GM12873 (cell line): Measurements from ENCODE around the gene DNAJB8.

ENCODE experiments used
- CTCF ChIP-seq: IDR thresholded peaks from 2 replicates; pipeline ENCODE4 v1.5.1; 2012; ENCODE audit warnings: low read depth, mild to moderate bottlenecking, moderate library complexity, low read length, control low read depth; ENCODE audit not compliant: insufficient read depth; ENCODE audit errors: missing control alignments

DNAJB8 gene

DNA sequence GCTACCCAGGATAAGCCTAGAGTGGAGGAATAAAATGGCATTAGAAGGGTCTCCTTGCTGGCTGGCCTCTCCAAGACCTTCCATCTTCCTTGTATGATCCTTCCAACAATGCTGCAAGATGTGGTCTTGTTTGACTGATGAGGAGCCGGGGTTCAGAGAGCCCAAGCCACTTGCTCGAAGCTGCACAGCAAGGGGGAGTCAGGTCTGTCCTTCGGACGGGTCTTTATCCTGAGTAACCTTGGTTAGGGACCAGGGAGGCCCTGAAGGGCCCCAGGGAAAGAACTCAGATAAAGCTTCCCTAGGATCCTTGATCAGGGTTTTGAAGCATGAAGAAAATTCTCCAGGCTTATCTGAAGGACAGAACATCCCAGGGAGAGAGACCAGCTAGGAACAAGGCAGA, 7.0 kb upstream of the DNAJB8 start:
- no peak for TF ChIP-seq CTCF

- TF ChIP-seq CTCF = no peak
Observed at GRCh38 chr3:128473180-128473519, 6.5 kb upstream of the DNAJB8 start.

DNA sequence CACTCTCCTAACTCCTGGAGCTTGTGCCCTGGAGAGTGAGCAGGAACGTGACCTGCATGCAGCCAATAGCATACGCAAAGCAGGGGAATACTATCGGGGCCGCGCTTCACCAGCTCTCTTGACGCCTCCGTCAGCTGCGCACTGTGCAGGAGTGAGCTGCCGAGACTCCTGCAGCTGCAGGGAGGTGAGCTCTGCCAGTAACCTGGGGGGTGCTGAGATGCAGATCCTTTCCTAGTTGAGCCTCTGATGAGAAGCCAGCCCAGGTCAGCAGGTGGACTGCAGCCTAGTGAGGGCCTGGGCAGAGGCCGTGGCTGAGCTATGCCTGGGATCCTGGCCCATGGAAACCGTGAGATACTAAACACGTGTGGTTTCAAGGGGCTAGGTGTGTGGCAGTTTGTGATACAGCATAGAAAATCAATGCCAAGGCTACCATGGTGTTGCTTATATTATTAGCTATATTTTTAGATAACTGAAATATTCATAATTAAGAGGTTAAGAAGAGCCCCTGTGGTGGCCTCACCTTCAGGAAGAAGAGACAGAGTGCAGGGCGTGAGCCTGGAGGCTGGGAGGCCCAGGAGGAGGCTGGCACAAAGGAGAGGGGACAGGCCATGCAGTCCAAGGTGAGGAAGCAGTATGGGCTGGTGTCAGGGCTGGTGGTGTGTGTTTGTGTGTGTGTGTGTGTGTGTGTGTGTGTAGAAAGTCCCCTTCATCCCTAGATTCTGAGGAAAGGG, 5.9 kb upstream of the DNAJB8 start:
- no peak for TF ChIP-seq CTCF

DNA sequence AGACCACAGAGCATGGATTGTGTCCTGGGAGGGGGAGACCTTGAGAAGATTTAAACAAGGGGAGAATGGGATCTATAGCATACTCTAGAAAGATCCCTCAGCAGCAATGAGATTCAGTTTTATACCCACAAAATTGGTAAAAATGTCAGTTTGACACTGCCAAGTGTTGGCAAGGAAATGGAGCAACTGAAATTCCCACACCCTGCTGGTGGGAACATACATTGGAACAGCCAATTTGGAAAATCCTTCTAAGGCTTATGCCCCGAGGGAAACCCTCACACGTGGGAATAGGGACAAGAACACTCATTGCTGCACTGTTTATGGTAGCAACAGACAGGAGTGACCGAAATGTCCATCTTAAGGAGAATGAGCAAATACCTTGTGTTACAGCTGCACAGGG, 5.0 kb upstream of the DNAJB8 start:
- TF ChIP-seq CTCF = no peak

GRCh38 chr3:128471110-128471509, 4.4 kb upstream of the DNAJB8 start:
- TF ChIP-seq CTCF = no peak

GRCh38 chr3:128470134-128470899, 3.6 kb upstream of the DNAJB8 start:
- no peak for TF ChIP-seq CTCF

- TF ChIP-seq CTCF = no peak
Observed at GRCh38 chr3:128469556-128469955, 2.9 kb upstream of the DNAJB8 start.
